PC-3 (cell line): ENCODE results near the gene SLC16A8.

Source experiments
- CTCF ChIP-seq: fragments of 300-600 bp; sonication (generic); conservative IDR thresholded peaks from 2 replicates; pipeline ENCODE4 v1.5.1; 2017; ENCODE audit warnings: antibody characterized with exemption, low read depth, mild to moderate bottlenecking, low read length
- EZH2 ChIP-seq: fragments of 300-600 bp; sonication (generic); IDR thresholded peaks from one replicate; pipeline ENCODE4 v1.6.1; 2017; ENCODE audit warnings: antibody characterized with exemption, mild to moderate bottlenecking, low read length; ENCODE audit not compliant: unreplicated experiment

DNA sequence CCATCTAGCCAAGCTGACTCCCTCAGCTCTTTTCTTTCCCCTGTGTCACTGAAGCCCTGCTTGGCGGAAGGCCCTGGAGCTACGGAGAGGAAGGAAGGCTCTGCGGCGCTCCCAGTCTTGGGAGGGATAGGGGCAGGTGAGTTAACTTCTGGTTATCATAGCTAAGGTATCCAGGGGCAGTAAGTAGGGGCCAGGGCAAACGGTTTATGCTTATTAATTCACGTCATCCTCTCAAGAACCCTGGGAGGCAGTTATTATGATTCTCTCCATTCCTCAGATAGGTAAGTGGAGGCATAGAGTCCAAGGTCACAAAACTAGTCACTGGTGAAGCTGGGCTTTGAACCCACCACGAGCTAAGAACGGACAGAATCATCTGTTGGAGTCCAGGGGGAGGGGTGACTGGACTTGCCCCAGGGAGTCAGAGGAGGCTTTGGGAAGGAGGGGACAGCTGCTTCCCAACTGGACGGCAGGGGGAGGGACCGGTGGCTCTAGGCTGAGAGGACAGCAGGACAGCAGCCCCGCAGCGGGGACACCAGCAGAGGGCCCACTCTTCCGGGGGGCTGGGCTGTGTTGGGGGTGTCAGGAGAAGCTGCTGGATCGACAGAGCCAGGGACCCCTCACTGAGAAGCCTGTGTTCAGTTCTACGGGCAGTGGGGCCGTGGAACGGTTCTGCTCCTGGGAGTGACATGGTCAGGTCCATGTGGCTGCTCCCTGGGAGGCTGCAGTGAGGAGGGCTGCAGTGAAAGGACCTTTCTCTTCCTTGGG lies 23.0 kb upstream of the SLC16A8 start:
- TF ChIP-seq CTCF (no peak), EZH2 (no peak)
